GM18951 (cell line): ENCODE measurements around the gene NRL.

ENCODE experiments used
- POLR2A ChIP-seq: IDR thresholded peaks from 4 replicates; pipeline ENCODE4 v1.6.1; 2011; ENCODE audit warnings: mild to moderate bottlenecking; ENCODE audit not compliant: insufficient read length, insufficient read depth; ENCODE audit errors: extremely low read depth
- in situ Hi-C: fragments of 300-500 bp; cut with MboI; formaldehyde crosslinking; loops from one replicate; pipeline ENCODE4 v1.12.0; 2022; ENCODE audit warnings: low sequenced_read_pairs, mixed read lengths, inconsistent platforms; ENCODE audit not compliant: unreplicated experiment

NRL gene

DNA sequence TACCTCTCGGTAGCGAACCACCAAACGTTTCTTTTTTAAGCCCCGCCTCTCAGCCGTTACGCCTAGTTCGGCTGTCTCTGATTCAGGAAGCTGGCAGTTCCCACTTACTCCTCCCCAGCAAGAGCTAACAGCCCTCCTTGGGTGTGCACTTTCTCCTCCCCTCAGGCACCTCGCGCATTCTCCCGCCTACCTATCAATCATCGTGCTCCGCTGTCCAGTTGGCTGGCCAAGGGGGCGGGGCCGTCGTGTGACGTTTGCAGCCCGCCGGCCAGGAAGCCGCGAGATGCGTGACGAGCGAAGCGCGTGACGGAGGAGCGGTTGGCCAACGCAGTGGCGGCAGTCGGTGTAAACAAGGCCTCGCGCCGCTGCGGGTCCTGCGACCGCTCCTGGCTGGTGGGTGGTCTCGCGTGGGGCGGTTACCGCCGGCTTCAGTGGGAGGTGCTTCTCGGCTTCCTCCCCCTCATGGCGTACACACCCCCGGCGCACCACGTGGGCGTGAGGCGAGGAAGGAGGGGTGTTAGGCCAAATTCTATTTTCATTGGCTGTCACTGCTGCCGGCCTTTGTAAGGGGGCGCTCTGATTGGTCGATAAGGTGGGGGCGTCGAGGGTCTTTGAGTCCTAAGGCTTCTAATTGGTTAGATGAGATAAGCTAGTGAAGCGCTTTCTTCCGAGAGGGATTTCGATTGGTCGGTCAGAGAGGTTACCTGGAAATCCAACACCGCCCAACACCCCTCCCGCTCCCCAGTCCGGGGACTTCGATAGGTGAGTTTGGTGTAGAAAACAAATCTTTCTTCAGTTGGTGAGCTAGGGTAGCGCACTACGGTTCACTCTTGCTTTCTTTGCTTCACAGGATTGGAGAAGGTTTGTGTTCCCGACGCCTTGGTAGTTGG lies at the start of gene NRL, which contains the start of gene DCAF11:
NRL (minus strand) TSS at position 418 of the 890 bp plus-strand sequence. CDS start 32,101 bp downstream, outside the sequence.
DCAF11 (plus strand) TSS at position 246 of the 890 bp plus-strand sequence. CDS start 818 bp downstream, outside the sequence.
- TF ChIP-seq POLR2A: peak; percentile 55
- in situ Hi-C loops: no loop called here

DNA sequence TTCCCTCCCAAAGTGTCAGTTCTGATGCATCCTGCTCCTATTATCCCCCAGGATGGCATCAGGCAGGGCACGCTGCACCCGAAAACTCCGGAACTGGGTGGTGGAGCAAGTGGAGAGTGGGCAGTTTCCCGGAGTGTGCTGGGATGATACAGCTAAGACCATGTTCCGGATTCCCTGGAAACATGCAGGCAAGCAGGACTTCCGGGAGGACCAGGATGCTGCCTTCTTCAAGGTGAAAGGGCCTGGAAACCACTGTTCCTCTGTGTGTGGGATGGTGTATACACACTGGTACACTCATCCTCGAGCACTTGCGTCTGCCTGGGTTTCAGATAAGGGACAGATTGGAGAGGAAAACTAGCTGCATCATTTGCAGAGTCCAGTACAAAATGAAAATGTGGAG lies 47.3 kb upstream of the NRL start:
- in situ Hi-C loops: no loop called here
- TF ChIP-seq POLR2A: no peak

DNA sequence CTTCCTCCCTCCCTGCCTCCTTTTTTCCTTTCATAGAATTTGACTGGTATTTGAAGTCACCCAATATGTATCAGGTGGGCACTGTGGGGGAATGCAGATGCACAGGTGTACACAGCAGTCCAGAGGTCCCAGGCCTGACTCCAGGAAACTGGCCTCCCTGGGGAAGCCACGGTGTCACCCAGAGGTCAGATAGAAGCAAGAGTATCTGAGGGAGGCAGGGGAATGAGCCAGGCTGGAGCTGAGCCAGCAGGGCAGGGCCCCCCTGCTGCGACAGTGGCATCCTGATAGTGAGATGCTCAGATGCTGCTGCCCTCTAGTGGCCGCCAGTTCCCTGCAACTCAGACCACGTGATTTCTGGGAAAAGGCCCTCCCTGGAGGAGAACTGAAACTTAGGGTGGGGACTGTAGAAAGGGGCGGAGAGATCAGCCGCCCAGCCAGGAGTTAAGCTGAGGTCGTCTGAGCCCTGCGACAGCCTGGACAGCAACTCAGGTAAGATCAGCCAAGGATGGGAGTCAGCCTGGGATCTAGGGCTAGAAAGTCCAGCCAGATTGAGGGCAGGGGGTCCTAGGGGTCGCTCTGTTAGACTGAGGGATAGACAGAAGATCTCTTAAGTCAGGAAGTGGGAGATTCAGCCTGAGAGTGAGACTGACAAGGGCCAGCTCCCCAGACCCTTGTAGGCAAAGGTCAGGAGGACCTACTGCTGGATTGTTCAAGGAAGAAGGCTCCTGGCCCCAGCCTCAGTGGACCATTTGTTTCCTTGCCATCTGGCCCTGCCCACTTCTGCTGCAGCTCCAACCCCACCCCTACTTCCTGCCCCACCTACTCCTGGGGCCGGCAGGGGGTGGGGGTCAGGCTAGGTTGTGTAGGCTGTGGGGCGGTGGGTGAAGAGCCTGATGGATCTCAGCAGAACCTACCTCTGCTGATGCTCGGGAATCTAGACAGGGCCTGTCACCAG lies 46.4 kb upstream of the NRL start, which contains the start of gene IRF9:
IRF9 (plus strand) TSS at position 416 of the 955 bp plus-strand sequence. CDS start 880 bp downstream, outside the sequence.
- in situ Hi-C loops: no loop called here
- TF ChIP-seq POLR2A: peak; percentile 96

DNA sequence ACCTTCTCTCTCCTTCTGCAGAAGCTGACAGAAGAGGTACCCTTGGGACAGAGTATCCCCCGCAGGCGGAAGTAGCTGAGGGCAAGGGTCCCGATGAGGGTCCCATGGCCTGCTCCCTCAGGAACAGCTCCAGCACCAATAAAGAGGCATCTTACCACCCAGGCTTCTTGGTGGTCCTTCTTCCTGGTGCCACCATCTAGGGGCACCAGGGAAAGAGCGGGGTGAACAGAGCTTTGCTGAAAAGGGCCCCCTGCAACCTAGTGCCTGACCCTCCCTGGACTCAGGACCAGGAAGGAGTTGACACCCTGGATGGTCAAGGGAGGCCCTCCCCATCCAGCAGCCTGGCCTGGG lies 45.7 kb upstream of the NRL start:
- in situ Hi-C loops: no loop called here
- no peak for TF ChIP-seq POLR2A

DNA sequence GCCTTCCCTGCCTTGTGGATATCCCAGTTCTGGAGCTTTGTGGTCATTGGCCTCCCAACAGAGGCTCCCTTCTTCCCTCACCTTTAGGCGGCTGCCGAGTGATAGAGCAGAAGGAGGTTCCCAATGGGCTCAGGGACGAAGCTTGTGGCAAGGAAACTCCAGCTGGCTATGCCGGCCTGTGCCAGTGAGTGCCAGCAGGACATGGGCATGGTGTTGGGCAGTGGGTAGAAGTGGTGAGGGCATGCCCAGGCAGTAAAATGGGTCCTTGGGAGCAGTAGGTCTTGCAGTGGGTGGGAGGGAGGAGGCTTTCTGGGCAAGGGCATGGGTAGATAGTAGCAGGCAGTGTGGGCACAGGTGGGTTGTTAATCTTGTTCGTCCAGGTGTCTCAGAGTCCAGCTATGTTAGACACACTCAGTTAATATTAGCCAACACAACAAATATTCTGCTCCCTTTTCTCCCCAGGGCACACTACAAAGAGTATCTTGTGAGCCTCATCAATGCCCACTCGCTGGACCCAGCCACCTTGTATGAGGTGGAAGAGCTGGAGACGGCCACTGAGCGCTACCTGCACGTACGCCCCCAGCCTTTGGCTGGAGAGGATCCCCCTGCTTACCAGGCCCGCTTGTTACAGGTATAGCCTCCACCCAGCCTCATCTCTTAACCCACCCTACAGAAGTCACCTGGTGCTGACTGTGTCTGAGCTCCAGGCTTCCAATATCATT lies 45.2 kb upstream of the NRL start:
- no peak for TF ChIP-seq POLR2A
- in situ Hi-C loops: no loop called here

DNA sequence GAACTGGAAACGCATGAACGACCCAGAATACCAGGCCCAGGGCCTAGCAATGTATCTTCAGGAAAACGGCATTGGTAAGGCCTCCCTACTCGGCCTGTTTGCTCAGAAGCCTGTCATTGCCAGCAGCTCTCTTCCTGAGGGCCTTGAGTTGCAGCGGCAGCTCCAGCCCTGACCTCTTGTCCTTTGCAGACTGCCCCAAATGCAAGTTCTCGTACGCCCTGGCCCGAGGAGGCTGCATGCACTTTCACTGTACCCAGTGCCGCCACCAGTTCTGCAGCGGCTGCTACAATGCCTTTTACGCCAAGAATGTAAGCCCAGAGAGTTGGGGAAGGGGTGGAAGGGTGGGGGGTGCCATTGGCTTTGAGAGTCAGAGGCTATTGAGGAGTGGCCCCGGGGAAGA lies 42.6 kb upstream of the NRL start:
- in situ Hi-C loops: no loop called here
- no peak for TF ChIP-seq POLR2A

DNA sequence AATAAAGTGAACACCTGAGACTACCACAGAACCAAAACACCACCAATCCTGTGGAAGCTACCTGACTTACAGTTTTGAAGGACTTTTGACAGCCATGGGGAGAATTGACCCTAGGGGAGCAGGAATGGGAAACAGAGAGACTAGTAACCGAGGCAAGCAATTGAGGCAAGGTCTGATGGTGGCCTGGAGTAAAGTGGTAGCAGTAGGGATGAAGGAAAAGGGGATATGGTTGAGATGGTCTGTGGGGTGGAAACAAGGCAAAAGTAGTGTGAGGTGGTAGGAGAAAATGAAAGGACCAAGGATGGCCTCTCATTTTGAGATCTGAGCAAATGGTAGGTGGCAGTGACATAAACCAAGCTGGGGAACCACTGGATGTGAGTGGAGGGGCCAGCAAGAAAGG lies 42.1 kb upstream of the NRL start:
- in situ Hi-C loops: no loop called here
- no peak for TF ChIP-seq POLR2A

DNA sequence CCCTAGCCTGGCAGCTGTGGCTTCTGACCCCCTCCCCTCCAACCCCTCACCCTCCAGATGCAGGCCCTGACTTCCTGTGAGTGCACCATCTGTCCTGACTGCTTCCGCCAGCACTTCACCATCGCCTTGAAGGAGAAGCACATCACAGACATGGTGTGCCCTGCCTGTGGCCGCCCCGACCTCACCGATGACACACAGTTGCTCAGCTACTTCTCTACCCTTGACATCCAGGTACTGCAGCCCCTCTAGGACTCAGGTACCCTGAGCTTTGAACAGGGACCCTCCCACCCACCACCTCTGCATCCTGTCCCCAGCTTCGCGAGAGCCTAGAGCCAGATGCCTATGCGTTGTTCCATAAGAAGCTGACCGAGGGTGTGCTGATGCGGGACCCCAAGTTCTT lies 40.4 kb upstream of the NRL start:
- in situ Hi-C loops: no loop called here
- no peak for TF ChIP-seq POLR2A

DNA sequence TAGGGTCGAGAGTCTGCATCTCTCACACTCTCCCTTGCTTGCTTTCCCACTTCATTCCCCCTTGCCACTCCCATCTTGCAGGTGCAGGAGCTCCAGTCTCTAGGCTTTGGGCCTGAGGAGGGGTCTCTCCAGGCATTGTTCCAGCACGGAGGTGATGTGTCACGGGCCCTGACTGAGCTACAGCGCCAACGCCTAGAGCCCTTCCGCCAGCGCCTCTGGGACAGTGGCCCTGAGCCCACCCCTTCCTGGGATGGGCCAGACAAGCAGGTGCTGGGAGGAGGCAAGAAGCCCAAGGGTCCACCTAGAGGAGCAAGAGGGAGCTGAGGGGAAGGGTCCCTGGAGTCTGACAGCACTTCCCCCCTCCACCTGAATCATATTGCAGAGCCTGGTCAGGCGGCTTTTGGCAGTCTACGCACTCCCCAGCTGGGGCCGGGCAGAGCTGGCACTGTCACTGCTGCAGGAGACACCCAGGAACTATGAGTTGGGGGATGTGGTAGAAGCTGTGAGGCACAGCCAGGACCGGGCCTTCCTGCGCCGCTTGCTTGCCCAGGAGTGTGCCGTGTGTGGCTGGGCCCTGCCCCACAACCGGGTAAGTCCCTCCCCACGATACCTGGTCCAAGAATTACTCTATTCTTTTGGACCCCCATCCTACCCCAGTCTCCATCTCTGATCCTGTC lies 36.8 kb upstream of the NRL start:
- in situ Hi-C loops: no loop called here
- TF ChIP-seq POLR2A: no peak

DNA sequence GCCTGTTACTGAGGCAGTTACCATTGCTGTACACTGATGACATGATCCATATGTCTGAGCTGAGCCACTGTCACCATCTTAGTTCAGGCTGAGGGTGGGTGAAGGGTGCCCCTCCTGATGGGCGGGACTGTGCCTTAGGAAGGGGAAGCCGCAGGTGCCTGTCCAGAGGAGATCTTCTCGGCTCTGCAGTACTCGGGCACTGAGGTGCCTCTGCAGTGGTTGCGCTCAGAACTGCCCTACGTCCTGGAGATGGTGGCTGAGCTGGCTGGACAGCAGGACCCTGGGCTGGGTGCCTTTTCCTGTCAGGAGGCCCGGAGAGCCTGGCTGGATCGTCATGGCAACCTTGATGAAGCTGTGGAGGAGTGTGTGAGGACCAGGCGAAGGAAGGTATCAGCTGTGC lies 36.2 kb upstream of the NRL start:
- no peak for TF ChIP-seq POLR2A
- in situ Hi-C loops: no loop called here

DNA sequence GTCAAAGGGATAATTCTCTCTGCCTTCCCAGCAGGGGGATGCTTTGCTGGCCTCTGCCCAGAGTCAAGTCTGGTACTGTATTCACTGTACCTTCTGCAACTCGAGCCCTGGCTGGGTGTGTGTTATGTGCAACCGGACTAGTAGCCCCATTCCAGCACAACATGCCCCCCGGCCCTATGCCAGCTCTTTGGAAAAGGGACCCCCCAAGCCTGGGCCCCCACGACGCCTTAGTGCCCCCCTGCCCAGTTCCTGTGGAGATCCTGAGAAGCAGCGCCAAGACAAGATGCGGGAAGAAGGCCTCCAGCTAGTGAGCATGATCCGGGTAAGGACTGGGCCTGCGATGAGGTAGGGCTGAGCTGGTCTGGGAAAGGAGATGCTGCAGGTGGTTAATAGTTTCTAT lies 35.8 kb upstream of the NRL start:
- in situ Hi-C loops: no loop called here
- TF ChIP-seq POLR2A: no peak

DNA sequence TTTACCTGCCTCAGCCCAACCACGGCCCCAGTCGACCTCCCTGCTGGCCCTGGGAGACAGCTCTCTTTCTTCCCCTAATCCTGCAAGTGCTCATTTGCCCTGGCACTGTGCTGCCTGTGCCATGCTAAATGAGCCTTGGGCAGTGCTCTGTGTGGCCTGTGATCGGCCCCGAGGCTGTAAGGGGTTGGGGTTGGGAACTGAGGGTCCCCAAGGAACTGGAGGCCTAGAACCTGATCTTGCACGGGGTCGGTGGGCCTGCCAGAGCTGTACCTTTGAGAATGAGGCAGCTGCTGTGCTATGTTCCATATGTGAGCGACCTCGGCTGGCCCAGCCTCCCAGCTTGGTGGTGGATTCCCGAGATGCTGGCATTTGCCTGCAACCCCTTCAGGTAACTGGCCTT lies 35.3 kb upstream of the NRL start:
- in situ Hi-C loops: no loop called here
- TF ChIP-seq POLR2A: no peak

DNA sequence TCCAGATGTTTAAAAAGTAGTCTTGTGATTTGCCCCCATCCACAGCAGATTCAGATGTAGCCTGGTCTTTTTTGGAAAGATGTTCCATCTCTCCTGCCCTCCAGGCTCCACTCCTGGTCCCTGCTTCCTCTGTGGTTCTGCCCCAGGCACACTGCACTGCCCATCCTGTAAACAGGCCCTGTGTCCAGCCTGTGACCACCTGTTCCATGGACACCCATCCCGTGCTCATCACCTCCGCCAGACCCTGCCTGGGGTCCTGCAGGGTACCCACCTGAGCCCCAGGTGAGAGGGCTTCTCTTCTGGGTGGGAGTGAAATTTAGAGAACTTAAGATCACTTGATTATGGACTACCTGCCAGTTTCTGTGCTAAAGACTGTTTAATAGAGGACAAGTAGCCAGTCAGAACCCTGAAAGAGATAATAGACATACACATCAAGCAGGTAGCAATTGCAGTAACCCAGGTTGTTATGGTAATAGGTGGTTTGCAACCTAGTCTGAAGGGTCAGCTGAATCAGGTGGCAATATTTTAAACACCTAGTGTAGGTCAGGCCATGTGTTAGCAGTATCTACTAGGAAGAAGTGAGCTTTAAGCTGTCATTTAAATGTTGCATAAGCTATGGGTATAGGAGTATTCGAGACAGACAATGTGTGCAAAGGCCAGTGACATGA lies 34.7 kb upstream of the NRL start:
- in situ Hi-C loops: no loop called here
- TF ChIP-seq POLR2A: no peak
